GM18499 (cell line): ENCODE measurements around the gene TAX1BP3.

Experiments used
- ATAC-seq: cut with Tn5 transposase; IDR thresholded peaks from one replicate; pipeline ENCODE4 v1.9.1; 2021; ENCODE audit warnings: moderate number of reproducible peaks; ENCODE audit not compliant: insufficient read depth, unreplicated experiment

The TAX1BP3 gene

DNA sequence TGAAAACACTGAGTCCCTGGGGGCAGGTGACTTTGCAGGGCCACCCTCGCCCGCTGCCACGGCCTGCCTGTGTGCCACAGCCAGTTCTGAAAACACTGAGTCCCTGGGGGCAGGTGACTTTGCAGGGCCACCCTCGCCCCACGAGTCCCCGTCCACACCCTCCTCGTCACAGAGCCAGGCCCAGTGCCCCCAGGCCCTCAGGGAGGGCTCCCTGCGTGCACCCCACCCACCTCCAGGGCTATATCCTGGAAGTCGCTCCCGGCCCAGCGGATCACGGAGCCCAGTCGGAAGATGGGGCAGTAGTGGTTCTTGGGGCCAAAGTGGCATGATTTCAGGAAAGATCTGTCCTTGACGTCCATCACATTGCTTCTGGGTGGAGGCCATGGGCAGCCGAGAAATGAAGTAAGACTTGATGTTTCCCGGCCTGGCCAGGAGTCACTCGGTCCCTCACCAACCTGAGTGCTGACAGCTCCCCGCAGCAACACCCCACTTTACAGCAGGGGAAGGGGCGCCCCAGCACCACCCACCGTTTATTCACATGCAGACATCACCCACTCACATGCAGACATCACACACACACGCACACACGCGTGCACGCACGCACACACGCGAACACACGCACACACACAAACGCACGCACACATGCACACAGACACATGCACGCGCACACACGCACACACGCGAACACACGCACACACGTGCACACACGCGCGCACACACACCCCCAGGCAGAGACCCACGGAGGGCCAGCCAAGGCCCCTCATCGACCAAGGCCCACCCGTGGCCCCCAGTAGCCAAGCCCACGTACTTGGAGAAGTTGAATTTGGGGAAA lies 21.1 kb upstream of the TAX1BP3 start:
- ATAC-seq: no peak

GRCh38 chr17:3688852-3689261 lies 20.5 kb upstream of the TAX1BP3 start:
- no peak for ATAC-seq

GRCh38 chr17:3688027-3688553 lies 19.7 kb upstream of the TAX1BP3 start:
- no peak for ATAC-seq

DNA sequence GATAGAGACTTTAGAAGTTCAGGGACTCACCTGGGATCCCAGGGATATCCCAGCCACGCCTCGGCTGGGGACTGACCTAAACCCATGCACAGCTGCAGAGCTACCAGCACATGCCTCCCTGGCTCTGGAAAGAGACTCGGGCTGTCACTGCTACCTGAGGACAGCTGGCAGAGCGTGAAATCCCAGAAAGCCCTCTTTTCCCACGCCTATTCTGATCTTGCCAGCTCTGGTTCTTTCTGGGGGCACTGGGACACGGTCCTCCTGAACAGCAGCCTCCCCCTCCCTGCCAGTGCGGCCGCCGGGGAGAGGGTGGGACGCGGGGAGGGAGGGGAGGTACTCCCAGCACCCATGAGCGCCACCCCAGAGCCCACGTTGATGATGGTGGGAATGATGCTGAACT lies 16.8 kb upstream of the TAX1BP3 start:
- no peak for ATAC-seq

DNA sequence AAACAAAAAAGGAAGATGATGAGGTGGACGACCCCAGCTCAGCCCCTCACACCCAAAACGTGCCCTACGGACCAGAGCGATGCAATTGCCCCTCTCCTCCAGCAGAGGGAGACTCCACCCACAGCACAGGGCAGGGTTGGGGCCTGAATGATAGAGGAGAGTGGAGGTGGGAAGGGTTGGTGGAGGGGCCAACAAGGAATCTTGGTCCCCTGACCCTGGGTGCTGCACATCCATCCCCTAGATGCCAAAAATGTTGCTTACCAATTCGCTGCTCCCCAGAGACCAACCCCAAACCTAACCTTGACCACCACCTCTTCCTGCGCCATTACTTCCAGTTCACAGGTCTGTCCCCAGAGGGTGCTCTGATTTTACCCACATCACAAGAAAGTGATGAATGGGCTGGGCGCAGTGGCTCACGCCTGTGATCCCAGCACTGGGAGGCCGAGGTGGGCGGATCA lies 14.7 kb upstream of the TAX1BP3 start:
- no peak for ATAC-seq

DNA sequence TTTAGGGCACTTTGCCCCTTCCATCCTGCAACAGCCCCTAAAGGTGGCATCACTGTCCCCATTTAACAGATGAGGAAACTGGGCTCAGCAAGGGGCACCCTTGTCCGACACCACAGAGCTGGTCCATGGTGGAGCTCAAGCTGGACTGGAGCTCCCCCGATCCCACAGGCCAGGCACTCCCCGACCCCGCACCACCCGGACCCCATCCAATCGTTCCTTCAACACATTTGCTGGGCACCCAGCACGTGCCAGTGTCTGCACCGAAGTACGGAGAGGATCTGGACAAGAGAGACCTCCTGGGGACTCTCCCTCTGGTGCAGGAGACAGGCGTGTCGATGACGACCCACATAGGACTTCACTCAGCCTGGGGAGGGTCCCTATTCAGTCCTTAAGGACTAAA lies 13.7 kb upstream of the TAX1BP3 start:
- no peak for ATAC-seq

GRCh38 chr17:3681565-3681964 lies 13.2 kb upstream of the TAX1BP3 start:
- ATAC-seq: no peak

GRCh38 chr17:3681057-3681456 lies 12.7 kb upstream of the TAX1BP3 start:
- no peak for ATAC-seq

GRCh38 chr17:3679531-3680126 lies 11.3 kb upstream of the TAX1BP3 start:
- ATAC-seq: no peak

GRCh38 chr17:3678821-3679530 lies 10.6 kb upstream of the TAX1BP3 start:
- no peak for ATAC-seq

GRCh38 chr17:3678095-3678820 lies 9.9 kb upstream of the TAX1BP3 start:
- ATAC-seq: no peak

DNA sequence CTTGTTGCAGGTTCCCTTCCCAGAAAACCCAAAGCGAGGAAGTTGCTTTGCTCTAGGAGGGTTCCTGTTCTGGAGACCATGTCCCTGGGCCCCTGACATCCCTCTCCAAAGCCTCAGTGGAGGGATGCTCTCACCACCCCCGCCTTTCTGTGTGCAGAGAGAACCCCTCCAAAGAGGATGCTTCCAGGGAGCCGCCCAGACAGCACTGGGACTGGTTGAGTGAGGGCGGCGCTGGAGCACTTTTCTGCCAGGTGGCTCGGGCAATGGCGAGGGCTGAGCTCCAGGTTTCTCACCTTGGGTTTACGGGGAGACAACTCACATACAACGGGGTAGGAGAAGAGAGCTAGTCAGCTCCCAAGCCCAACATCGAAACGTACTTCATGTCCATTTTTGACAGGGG lies 7.5 kb upstream of the TAX1BP3 start:
- no peak for ATAC-seq

DNA sequence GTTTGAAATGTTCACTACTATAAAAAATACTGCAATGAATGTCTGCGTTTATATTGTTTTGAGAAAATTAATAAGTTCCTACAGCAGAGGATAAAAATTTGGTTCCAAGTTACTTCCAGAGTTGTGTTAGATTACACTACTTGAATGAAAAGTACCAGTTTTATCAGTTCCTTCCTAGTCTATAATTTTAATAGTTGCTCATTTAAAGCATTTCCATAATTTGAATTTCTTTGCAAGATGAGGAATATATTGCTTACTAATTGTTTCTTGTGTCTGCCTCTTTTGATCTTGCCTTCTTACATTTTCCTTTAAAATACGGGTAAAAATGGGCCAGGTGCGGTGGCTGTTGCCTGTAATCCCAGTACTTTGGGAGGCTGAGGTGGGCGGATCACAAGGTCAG lies 4.2 kb upstream of the TAX1BP3 start:
- ATAC-seq: no peak

- ATAC-seq: no peak
Measured at GRCh38 chr17:3669548-3669947, 1.2 kb upstream of the TAX1BP3 start.

GRCh38 chr17:3669085-3669347 lies 638 bp upstream of the TAX1BP3 start:
- no peak for ATAC-seq

GRCh38 chr17:3667366-3668278 lies 756 bp downstream of the TAX1BP3 start:
- ATAC-seq: no peak

- no peak for ATAC-seq
Measured at GRCh38 chr17:3666516-3666915, 1.9 kb downstream of the TAX1BP3 start.

DNA sequence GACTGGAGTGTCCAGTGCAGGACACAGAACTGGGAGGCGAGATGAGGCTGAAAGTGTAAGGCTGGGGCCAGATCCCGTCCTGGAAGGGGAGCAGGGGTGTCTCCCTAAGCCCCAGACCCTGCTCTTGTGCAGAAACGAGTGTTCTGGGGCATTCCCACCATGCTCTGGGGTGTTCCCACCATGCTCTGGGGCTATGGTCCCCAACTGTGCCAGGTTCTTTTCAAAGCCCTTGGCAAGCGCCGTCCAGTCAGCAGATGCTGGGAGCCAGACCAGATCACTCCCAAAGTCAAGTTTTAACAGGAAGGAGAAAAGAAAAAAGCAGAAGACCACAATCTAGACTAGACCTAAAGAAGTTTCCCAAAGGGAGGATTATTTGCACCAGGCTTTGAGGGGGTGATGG lies 2.5 kb downstream of the TAX1BP3 start:
- no peak for ATAC-seq

- ATAC-seq: no peak
Measured at GRCh38 chr17:3663102-3664011, 5.0 kb downstream of the TAX1BP3 start.
